NCI-H2107 (cell line): ENCODE data around the gene RABGAP1L.
"Not testable (repeated sequence)": the region's sequence is repeated elsewhere in the genome, so short reads cannot be mapped to it uniquely, and the experiment has no call there.

Experiments
- DNase-seq: peaks from one replicate; lab custom pipeline; 2025; lab: John Stamatoyannopoulos, UW

RABGAP1L gene

DNA sequence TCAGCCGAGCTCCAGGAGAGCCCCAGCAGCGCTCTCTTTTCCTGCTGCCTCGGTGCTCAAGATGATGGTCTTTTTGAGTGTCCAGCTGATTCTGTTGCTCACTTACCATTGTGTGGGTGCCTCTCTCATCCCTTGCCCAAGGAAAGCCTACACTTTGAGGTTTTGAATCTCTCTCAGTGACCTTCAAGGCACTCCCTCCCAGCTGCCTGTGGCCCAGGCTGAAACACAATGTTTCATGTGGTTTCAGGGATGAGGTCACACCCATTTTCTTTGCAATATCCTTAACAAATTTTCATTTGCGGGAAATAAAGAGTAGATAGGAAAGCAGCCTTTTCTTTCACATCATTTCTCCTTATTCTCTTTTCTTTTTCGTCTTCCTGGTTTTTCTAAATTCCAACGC, 876.5 kb downstream of the RABGAP1L start:
- no peak for DNase-seq

DNA sequence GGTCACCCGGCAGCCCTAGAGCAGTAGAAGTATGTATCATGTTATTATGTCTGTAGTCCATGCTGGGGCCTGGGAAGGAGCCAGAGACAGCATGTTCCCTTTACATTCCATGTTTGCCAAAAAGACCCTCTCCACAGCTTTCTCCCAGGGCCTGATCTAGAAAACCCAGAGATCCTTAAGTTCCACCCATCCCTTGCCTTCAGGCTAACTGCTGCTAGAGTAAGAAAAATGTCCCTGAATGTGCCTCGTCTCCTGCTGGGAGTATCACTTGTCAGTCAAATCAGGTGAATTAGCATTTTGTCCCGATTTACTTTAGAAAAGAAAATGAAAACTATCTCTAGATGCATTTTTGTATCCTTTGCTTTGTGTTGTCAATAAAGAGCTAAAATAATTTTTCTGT, 877.2 kb downstream of the RABGAP1L start:
- no peak for DNase-seq

DNA sequence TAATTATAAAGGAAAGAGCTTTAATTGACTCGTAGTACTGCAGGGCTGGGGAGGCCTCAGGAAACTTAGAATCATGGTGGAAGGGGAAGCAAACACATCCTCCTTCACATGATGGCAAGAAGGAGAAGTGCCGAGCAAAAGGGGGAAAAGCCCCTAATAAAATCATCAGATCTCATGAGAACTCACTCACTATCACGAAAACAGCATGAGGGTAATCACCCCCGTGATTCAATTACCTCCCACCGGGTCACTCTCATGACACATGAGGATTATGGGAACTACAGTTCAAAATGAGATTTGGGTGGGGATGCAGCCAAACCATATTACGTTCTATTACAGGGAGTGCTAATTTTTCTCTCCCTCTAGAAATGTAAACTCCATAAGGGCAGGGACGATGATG, 878.1 kb downstream of the RABGAP1L start:
- DNase-seq: no peak

DNA sequence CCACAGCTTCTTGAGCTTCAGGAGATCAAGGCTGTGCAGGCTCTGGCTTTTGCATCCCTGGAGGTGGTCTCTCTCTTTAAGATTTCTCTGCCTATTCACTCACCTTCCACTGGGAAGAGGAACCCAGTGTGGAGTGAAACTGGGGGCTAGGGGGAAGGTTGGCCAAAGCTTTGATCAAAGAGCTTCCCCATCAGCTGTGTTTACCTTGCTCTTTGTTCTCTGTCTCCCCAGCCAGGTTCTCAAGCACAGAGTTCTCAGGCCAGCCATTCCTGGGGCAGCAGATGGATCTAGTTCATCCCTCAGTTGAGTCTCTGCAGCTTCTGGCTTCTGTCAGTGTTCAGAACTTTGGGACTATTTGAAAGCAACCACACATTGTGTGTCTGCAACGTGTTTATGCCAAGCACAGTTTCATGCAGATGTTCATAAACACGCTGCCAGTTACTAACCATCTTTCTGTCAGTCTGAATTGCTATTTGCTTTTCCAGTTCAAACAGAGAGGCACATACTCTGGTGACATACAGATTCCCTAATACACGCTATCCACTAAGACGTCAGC, 881.1 kb downstream of the RABGAP1L start:
- no peak for DNase-seq

DNA sequence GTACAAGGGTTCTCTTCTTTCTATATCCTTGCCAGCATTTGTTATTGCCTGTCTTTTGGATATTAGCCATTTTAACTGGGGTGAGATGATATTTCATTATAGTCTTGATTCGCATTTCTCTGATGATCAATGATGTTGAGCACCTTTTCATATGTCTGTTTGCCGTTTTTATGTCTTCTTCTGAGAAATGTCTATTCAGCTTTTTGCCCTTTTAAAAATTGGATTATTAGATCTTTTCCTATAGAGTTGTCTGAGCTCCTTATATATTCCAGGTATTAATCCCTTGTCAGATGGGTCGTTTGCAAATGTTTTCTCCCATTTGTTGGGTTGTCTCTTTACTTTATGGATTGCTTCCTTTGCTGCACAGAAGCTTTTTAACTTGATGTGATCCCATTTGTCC, 883.3 kb downstream of the RABGAP1L start:
- DNase-seq: no peak

DNA sequence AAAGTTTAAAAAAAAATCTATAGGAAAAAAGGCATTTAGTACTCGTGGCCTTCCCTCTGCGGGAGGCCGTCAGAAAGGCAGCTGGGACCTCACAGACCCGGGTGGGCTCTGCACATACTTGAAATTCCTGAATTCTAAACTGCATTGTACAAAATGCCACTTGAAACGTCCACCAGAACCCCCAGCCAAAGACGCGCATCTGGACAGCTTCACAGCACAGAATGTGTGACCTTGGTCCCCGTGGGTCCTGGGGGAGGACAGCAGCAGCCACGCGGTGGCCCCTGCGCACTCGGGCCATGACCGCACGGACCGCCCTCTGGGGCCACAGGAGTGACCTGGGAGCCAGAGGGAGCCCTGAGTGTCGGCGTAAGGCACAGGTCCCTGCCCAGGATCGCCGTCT, 884.5 kb downstream of the RABGAP1L start:
- no peak for DNase-seq

DNA sequence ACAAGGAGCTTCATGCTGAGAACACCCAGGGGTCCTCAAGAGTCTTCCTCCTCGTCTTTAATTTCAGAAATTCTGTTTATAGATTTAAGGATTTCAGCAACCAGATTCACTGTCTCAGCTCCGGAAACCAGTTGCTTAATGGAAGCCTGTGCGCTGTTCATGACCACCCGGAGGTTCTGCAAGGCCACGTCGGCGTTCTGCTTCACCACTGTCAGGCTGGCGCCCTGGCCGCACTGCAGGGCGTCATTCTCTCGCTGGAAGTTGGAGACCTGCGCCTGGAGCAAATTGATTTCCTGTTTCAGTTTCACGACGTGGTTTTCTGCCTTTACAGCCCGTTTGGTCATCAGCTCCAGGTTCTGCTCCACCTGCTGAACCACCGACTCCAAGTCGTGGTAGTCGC, 885.3 kb downstream of the RABGAP1L start:
- DNase-seq: not testable (repeated sequence)
